NCI-H510A treated with DMSO at 0.1 percent for 48 hours (cell line): ENCODE measurements around the gene FYB1.
A peak's percentile ranks its signal among the peaks of the same experiment; 100 is the strongest.

Experiments
- DNase-seq: peaks from one replicate; lab custom pipeline; 2025; lab: John Stamatoyannopoulos, UW

Gene FYB1

DNA sequence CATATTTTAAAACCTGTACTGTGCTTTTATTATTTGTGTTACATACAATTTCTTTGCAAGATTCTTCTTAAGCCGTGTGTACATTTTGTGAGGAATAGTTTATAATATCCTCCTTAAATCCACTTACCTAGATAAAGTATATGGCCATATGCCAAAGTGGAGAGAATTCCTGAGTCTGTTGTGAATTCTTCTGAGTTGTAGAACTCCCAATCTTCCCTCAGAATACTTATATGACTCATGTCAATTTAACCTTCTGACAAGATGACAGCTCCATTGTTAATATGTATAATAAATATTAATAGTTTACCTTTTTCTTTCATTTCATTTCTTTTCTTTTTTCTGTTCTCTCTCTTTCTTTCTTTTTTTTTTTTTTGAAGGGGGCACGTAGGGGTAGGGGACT is 139.2 kb downstream of the FYB1 start:
- no peak for DNase-seq

DNA sequence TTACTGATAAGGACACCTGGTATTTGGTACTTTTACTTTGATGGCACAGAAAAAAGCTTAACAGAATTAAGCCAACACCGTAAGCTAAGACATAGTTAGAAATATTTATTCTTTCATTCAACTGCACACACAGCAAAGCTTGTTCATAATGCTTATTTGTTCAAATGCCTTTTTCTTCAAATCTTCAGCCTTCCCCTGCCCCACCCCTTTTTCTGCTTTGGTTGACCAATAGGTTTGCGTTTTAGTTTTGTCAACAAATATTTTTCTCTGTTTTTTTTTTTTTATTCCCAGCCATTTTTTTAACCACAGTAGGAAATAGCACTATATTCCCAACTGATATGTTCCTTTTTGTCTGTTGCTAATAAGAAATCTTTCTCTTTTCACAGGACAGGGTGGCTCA is 140.2 kb downstream of the FYB1 start:
- DNase-seq, result no peak

DNA sequence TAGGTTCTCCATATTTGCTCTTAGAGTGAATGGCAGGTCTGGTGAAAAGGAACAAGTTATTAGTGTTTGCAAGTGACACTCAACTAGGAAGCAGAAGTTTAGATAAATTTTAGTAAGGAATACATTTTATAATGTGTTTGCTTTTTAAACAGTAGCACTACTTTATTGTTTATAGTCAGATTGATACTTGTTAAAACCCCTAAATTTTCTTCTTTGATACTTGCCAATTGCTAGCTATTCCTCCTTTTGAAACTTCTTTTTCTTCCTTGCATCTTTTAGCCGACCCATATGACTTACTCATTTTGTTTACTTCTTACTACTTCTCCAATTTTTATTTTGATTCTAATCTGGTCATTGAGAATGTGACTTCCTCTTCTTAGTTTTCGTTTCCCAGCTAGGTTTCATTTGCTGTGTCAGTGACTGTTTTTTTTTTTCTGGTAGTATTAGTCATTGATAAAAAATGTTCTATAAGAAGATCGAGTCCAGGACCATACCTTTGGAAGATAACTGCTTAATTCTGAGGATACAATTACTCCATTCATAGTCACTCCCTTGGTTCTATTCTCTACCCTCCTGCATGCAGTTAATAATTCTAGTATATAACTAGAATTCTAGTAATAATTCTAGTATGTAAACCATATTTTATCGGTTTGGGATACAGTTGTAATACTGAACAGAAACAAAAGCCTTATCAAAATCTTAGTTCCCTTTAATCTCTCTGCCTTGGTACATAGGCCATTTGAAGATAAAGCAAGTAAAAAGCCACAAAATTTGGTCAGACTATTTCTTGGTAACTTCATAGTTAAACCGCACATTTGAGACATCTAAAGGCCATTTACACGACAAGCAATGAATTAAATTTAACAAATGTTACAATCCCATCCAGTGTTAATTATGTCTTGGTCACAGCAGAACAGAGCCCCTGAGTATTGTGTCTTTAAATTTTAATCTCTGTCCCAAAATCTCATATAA is 142.3 kb downstream of the FYB1 start:
- DNase-seq, result no peak

- DNase-seq, result no peak
Measured at GRCh38 chr5:39076101-39076756, 143.1 kb downstream of the FYB1 start.

DNA sequence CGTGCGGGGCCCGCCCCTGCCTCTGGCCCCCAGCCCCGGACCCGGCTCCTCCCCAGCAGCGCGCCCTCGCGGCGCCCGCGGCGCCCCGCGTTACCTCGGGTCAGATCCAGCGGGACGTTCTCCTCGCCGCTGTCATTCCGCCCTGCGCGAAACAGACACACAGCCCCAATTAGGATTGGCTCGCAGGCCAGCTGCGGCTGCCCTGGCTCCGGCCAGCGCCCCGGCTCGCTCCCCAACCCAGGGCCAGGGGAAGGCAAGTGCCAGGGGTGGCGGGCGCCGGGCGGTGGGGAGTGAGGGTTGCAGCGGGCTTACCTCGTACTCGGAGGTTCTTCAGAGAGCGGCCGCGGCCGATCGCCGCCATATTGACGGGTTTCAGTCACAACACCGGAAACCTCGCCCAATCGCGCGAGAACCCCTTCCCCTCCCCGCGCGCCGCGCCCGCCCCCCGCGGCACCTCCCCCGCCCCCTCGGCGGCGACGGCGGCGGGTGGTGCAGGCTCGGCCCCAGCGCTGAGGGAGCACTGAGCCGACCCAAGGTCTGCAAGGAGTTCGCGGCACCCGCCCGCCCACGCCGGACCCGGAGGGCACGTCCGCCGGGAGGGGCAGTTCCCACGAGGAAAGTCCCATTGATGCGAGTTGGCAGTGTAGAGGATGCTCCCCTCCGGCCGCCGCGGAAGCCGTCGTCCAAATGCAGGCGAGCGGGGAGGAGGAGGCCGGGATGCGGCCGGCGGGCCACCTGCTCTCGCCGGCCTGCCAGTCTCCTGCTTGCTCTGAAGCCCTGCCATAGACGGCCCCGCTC is 145.1 kb downstream of the FYB1 start, which contains the start of gene RICTOR:
TSS of gene RICTOR (minus strand) at position 383 of the 798 bp plus-strand sequence. CDS start at position 361, 22 bp downstream.
- DNase-seq, result peak; percentile 86

GRCh38 chr5:39073767-39074016 is 145.7 kb downstream of the FYB1 start:
- no peak for DNase-seq

GRCh38 chr5:39072925-39073766 is 146.2 kb downstream of the FYB1 start:
- DNase-seq, result peak; percentile 85

GRCh38 chr5:39068099-39068498 is 151.3 kb downstream of the FYB1 start:
- DNase-seq, result no peak

DNA sequence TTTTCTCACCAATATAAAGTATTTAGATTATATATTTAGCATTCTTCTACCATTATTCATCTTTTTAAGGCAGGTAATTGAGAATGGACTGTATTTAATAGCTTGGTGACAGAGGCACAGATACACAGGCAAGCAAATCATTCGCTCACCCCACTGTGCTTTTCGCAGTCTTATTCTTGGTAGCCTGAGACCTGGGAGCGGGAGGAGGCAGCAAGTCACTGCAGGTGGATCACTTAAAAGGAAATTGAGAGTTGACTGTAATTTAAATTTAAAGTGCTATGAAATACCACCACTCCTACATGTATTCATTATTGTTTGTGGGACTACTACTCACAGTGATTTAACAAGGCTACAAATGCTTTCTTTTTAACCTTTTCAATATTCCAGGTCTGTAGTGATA is 154.9 kb downstream of the FYB1 start:
- no peak for DNase-seq

GRCh38 chr5:39063037-39063436 is 156.3 kb downstream of the FYB1 start:
- no peak for DNase-seq

DNA sequence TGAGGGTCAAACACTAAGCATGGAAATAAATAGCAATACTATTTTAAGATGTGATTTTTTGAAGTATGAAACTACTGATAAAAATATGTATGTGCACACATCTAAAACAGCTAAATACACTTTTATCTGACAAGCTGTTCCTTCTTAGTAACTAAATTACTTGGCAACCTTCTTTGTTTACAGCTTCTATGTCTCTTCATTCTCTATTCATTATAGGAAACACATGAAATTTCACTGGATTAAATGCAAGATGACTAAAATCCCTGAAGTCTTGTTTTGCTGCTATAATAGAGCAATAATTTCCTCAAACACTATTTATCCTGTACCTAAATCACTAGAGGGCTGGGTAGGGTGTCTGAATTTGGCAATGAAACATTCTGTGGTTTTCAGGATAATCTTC is 156.8 kb downstream of the FYB1 start:
- no peak for DNase-seq

DNA sequence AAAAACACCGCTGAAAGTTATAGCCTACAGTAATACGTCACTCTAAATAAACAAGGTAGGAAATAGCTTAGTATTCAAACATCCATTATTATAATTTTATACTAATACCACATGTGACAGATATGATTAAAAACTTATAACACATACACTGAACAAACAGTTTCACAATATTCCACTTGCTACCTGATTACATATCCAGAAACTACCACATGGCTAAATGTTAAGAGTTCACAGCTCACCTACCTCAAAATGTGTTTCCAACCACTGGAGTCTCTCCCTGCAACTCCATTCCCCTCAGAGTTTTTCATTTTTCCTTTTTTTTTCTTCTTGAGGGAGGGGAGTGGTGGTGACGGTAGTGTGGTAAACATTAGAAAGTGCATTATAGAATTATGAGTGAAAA is 157.3 kb downstream of the FYB1 start:
- no peak for DNase-seq

DNA sequence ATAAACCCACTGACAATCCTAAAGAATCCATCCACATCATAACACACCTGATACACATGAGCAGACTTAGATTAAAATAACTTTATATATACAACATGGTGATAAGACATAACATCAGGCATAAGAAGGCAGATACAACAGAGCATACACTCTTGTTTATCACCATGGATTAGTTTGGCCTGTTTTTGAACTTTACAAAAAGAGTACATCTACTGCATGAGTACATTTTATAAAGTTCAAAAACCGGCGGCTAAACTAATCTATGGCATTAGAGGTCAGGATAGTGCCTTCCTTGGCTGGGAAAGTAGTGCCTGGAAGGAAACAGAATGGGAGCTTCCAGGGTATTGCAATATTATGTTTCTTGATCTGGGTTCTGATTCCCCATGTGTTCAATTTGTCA is 160.3 kb downstream of the FYB1 start:
- no peak for DNase-seq

DNA sequence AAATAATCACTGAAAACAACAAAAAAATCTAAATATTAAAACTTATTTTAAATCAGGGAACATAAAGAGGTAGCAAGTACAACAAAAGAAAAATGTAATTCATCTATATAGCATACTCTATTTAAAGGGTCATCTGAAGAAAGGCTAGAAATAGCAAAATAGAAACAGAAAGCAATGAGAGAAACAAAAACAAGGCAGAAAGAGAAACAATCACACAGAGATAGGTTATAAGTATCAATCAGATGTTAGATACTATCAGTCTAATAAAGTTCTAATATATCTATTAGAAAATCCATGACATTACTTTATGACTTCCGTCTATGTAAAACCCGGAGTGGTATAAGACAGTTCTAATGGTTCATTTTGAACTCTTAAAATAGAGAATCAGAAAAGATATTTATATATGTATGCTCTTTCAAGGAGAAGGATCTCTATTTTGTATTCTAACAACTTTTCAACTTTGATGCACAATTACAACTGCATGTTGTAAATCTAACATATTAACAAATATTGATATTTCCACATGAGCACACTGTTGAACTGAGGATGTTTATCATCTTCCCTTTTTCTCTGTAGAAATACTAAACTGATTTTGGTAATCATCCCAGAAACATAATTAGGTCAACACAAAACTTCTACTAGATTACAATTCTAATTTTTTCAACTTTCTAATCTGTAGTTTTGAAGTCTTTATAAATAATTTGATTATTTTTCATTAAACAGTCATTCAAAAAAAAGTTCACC is 161.0 kb downstream of the FYB1 start:
- DNase-seq, result no peak

DNA sequence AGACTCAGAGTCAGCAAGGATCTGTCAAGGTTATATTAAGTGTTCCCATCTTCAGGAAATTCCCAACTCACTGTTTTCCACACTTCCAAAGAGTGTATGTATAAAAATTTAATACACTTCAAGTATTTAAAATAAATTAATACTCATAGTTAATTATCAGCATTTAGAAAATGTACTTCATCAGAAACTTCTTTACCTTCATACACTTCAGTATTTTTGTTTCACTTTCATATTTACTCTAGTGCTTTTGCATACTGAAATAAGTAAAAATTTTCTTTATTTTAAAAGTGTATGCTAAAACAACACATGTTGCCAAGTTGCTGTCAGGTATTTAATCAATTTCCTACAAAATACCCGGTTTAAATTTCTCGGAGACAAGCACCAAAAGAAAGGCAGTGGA is 161.6 kb downstream of the FYB1 start:
- DNase-seq, result no peak

- DNase-seq, result peak; percentile 52
Measured at GRCh38 chr5:39055768-39056398, 163.5 kb downstream of the FYB1 start.
